Activated CD8-positive, alpha-beta memory T cell treated with anti-CD3 and anti-CD28 coated beads for 4 hours (primary cell): ENCODE results near the gene SH3BGR.

Experiments used
- DNase-seq, 2 donors: peaks; one replicate each; pipeline ENCODE4 v3.0.0-alpha.2; 2020; ENCODE audit warnings: low read depth in 2 of 2

SH3BGR gene

DNA sequence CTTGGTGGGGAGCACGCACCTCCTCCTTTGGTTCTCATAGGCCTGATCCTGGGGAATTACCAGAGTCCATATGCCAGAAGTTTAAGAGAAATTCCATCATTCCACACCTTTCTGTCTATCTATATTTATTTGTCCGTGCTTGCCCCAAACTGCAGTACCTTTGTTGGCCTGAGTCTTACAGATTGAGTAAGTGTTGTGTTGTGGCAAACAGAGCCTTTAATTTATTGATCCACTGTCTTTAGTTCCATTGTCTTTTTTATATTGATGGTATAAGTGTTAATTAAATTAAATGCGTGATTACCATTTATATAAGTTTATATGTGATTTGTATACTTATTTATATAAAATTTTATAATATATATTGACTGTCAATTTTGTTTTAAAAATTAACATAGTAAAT lies 4.9 kb downstream of the SH3BGR start:
- no peak for DNase-seq

DNA sequence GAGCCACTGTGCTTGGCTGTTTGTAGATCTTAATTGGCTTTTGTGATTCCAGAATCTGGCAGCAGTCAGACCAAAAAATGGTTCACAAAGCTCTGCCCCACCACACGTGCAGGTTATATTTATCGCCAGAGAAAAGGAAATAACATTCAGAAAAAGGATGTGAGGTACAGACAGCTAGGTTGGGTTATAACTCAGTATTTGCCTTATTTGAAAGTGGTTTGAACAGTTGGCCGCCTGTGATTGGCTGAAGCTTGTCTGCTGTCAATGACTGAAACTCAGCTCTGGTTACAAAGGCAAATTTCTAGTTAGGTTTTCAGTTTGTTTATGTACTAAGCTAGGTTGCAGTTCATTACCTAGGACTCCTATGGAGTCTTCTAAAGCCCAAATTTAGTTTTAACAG lies 9.6 kb downstream of the SH3BGR start:
- DNase-seq: no peak

DNA sequence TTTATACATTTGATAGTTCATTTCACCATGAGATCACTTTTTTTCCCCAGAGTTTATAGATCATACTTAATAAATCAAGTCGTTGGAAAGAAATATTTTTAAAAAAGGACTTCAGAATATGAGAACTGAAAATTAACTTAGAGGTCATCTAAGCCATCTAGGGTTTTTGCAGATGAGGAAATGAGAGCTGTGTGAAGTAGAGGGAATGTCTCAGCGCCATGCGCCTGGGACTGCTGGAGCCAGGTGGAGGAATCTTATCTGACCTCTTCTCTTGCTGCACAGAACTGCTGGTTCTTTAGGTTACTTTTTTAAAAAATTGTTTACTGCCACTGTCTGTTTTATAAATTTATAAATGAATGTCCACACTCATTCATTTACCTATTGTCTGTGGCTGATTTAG lies 11.5 kb downstream of the SH3BGR start:
- DNase-seq: no peak

DNA sequence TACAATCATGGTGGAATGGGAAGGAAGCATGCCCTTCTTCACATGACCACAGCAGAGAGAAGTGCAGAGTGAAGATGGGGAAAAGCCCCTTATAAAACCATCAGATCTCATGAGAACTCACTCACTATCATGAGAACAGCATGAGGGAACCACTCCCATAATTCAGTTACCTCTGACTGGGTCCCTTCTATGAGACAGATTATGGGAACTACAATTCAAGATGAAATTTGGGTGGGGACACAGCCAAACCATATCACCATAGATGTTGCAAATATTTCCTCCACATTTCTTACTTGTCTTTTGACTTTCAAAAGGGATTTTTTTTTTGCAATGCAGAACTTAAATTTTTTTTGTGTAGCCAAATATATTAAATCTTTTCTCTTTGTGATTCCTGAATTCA lies 14.8 kb downstream of the SH3BGR start:
- no peak for DNase-seq

- DNase-seq: no peak
Observed at GRCh38 chr21:39467746-39468145, 16.0 kb downstream of the SH3BGR start.

GRCh38 chr21:39468559-39468958 lies 16.8 kb downstream of the SH3BGR start:
- DNase-seq: no peak

DNA sequence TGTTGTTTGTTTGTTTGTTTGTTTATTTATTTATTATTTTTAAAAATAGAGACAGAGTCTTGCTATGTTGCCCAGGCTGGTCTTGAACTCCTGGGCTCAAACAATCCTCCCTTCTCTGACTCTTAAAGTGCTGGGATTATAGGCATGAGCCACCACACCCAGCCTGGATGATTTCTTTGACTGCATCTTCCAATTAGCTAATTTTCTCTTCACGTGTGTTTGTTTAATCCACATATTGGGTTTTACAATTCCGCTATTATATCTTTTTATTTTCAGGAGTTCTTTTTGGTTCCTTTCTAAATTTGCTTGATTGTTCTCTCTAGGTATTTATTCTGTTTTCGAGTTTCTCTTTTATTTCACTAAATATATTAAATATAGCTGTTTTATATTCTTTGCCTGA lies 19.8 kb downstream of the SH3BGR start:
- no peak for DNase-seq

DNA sequence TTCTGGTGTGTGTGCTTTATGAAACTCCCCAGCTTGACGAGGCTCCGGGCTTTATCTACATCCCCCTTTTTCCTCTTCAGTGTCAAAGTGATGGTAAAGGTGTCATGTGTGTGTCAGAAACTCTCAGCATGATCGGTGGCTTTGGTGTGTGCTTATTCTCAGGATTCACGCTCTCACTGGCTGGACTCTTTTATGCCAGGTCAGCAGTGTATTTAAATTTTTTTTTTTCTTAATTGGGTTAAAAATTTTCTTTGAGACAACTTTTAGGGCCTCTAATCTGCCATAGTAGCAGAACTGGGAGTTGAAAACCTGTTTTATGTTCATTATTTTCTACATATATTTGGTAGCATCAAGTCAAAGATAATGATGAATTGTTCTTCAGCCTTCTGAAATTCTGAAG lies 21.0 kb downstream of the SH3BGR start:
- no peak for DNase-seq

GRCh38 chr21:39474611-39475010 lies 22.8 kb downstream of the SH3BGR start:
- DNase-seq: no peak

- no peak for DNase-seq
Observed at GRCh38 chr21:39479164-39479813, 27.5 kb downstream of the SH3BGR start.

DNA sequence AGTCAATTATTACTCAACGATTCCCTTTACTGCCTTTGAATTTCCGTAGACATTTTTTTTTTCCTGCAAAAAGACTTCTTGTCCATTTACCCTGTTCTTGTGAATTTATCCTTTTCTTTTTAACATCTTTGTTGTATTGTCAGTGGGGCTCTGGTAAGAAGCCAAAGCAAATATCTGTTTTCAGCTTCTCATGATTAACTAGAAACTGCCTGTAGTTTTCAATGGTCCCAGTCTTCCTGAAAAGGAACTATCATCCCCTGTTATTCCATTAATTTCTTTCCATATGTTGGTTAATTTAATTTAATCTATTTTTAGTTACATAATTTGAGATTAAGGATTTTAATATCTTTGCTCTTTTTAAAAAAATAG lies 28.0 kb downstream of the SH3BGR start:
- no peak for DNase-seq

- no peak for DNase-seq
Observed at GRCh38 chr21:39480271-39480670, 28.5 kb downstream of the SH3BGR start.

DNA sequence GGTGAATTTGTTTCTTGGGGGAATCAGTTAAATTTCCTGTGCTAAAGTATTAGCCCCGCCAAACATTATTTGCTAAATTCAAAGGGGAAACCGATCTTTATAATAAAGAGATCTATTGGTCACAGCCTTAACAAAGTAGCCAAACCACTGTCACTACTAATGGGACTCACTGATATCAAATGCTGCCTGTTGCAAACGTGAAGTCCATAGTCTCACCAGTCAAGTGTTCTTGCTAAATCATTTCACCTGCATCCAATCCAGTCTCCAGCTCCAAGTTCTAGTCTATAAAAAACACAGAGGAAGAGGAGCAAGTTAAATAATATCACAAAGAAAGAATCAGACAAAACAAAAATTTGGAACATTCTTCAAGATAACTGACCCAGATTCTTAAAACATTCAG lies 30.1 kb downstream of the SH3BGR start:
- no peak for DNase-seq

DNA sequence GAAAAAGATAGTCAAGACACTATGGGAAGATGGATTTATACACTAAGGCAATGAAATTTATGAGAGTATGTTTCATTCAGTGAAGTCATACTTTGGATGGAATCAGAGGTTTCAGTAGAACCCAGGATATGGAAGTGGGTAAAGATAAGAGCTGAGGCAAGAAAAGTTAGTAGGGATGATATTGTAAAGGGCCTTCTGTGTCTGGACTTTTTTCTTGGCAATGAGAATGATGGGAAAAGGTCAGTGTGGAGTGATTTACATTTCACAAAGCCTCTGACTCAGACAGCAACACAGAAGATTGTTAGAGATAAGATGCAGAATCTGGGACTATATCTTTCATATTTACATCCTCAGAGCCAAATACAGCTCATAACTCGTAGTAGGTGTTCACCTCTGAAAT lies 32.1 kb downstream of the SH3BGR start:
- no peak for DNase-seq

DNA sequence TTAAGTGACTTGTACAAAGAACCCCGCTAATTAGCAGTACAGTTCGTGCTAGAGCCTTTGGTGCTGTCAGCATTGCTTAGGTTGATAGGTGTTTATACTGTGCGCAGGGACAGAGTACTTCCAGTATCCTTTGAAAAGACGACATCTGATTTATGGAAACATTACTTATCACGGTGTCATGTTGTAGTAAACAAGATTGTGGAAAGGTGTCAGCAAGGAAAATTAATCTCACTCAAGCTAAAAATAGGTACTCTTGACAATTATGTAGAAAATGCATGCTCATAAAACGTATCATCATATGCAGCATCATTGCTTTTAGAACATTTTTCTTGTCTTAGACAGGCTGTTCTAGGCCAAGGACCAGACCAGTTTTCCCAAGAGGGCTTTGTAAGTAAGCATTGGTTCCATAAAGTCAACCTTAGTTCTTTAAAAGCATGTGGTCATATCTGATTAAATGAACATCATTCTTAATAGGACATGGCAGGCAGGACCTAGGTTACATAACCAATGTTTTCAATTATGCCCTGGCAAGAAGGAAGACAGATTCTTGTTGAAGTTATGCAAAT lies 33.0 kb downstream of the SH3BGR start:
- no peak for DNase-seq

DNA sequence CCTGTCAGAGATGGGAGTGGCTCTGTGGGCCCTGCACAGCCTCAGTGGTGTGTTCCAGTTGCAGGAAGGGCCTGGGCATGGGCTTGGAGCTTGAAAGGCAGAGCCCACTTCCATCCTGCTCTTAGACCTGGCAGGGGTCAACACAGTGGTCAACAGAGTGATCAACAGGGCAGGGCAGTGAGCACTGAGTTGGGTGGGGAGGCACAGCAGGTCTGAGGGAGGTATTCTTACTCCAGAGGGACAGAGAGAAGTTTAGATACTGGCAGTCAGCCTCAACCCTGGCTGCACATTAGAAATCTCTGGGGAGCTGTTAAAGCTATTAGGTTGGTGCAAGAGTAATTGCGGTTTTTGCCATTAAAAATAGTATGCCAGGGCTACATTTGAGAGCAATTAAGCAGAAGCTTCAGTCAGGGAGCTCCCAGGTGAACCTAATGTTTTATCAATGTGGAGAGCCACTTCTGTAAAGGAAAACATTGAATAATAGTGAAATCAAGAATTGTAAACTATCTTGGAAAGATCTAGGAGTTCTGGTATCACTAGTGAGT lies 37.7 kb downstream of the SH3BGR start:
- no peak for DNase-seq

GRCh38 chr21:39499156-39499555 lies 47.4 kb downstream of the SH3BGR start:
- no peak for DNase-seq

- DNase-seq: no peak
Observed at GRCh38 chr21:39502631-39503030, 50.9 kb downstream of the SH3BGR start.

GRCh38 chr21:39503123-39503762 lies 51.5 kb downstream of the SH3BGR start:
- DNase-seq: no peak

- DNase-seq: no peak
Observed at GRCh38 chr21:39504230-39504629, 52.5 kb downstream of the SH3BGR start.

DNA sequence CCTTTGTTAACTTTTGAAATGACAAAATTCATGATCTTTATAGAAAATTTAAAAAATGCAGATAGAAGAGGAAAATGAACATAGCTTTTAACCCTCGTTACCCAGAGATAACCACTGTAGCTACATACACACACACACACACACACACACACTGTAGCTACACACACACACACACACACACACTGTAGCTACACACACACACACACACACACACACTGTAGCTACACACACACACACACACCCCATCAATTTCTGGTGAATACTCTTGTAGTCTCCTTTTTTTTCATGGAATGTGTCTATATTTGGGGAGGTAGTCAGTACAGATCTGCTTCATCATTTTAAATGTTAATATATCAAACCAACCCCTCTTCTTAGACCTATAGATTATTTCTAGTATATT lies 58.5 kb downstream of the SH3BGR start:
- no peak for DNase-seq

DNA sequence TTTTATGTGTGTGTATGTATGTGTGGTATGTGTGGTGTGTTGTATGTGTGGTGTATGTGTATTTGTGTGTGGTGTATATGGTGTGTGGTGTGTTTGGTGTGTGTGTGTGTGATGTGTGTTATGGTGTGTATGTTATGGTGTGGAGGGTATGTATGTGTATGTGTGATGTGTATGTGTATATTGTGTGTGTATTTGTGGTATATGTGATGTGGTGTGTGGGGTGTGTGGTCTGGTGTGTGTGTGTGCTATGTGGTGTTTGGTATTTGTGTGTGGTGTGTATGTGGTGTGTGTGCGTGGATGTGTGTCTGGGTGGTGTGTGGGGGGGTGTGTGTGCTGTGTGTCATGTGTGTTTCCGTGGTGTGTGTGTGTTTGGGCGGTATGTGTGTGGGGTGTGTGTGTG lies 59.3 kb downstream of the SH3BGR start:
- no peak for DNase-seq

- no peak for DNase-seq
Observed at GRCh38 chr21:39513735-39514134, 62.0 kb downstream of the SH3BGR start.
